ENCODE data around the gene EDN1.

Gene EDN1

GRCh38 chr6:12246900-12247299, 43.3 kb upstream of the EDN1 start:
- no peaks in the 10 kb centered on the region for H3K27me3 ChIP-seq
- H3K36me3 ChIP-seq = no peaks in the 10 kb centered on the region
- H3K9me3 ChIP-seq = no peaks in the 10 kb centered on the region
- H3K4me3 ChIP-seq (ENCODE audit: low read depth in 1 of 2, low read length in 1 of 2) = no peak overlapping the region
- H3K4me1 ChIP-seq (ENCODE audit: control insufficient read depth in 1 of 2, insufficient read depth in 1 of 2, low read depth in 1 of 2, low read length in 1 of 2) = peaks cover 26 to 41% of the 10 kb centered on the region in 2 experiments
- H3K27ac ChIP-seq = no peak overlapping the region
- TF ChIP-seq CTCF (IDR thresholded peaks at IDR 0.05) = no peak

- no peaks in the 10 kb centered on the region for H3K27me3 ChIP-seq
- peaks cover 23 to 38% of the 10 kb centered on the region in 2 experiments for H3K4me1 ChIP-seq (ENCODE audit: control insufficient read depth in 1 of 2, insufficient read depth in 1 of 2, low read depth in 1 of 2, low read length in 1 of 2)
- no peaks in the 10 kb centered on the region for H3K9me3 ChIP-seq
- H3K27ac ChIP-seq = no peak overlapping the region
- H3K36me3 ChIP-seq = no peaks in the 10 kb centered on the region
- H3K4me3 ChIP-seq (ENCODE audit: low read depth in 1 of 2, low read length in 1 of 2) = no peak overlapping the region
- TF ChIP-seq CTCF (IDR thresholded peaks at IDR 0.05) = no peak
Observed at GRCh38 chr6:12249541-12250382, 40.4 kb upstream of the EDN1 start.

- Histone ChIP-seq H3K27me3 (no peaks in the 10 kb centered on the region), H3K9me3 (no peaks in the 10 kb centered on the region), H3K36me3 (no peaks in the 10 kb centered on the region), H3K4me1 (ENCODE audit: control insufficient read depth in 1 of 2, insufficient read depth in 1 of 2, low read depth in 1 of 2, low read length in 1 of 2) (peaks cover 23 to 38% of the 10 kb centered on the region in 2 experiments), H3K4me3 (ENCODE audit: low read depth in 1 of 2, low read length in 1 of 2) (no peak overlapping the region), H3K27ac (no peak overlapping the region)
- TF ChIP-seq CTCF (IDR thresholded peaks at IDR 0.05) = no peak
Observed at GRCh38 chr6:12250383-12250770, 39.8 kb upstream of the EDN1 start.

GRCh38 chr6:12254210-12254609, 36.0 kb upstream of the EDN1 start:
- no peak for TF ChIP-seq CTCF (IDR thresholded peaks at IDR 0.05)
- no peaks in the 10 kb centered on the region for H3K27me3 ChIP-seq
- no peaks in the 10 kb centered on the region for H3K9me3 ChIP-seq
- no peak overlapping the region for H3K4me3 ChIP-seq (ENCODE audit: low read depth in 1 of 2, low read length in 1 of 2)
- H3K36me3 ChIP-seq = no peaks in the 10 kb centered on the region
- H3K4me1 ChIP-seq (ENCODE audit: control insufficient read depth in 1 of 2, insufficient read depth in 1 of 2, low read depth in 1 of 2, low read length in 1 of 2) = peaks cover 23 to 37% of the 10 kb centered on the region in 2 experiments
- H3K27ac ChIP-seq = no peak overlapping the region

- Histone ChIP-seq H3K4me1 (ENCODE audit: control insufficient read depth in 1 of 2, insufficient read depth in 1 of 2, low read depth in 1 of 2, low read length in 1 of 2) (peaks cover 3 to 8% of the 10 kb centered on the region in 2 experiments), H3K4me3 (ENCODE audit: low read depth in 1 of 2, low read length in 1 of 2) (no peak overlapping the region), H3K36me3 (no peaks in the 10 kb centered on the region), H3K27ac (no peak overlapping the region), H3K27me3 (no peaks in the 10 kb centered on the region), H3K9me3 (no peaks in the 10 kb centered on the region)
- TF ChIP-seq CTCF (IDR thresholded peaks at IDR 0.05) = no peak
Observed at GRCh38 chr6:12258191-12258590, 32.0 kb upstream of the EDN1 start.

All from neutrophil (primary cell).